DMS53 treated with DMSO at 0.1 percent for 48 hours (cell line): ENCODE measurements around the gene VAV3.
"Not testable (repeated sequence)": the region's sequence is repeated elsewhere in the genome, so short reads cannot be mapped to it uniquely, and the experiment has no call there.

Experiments
- DNase-seq: peaks from one replicate; lab custom pipeline; 2025; ENCODE audit not compliant: unreplicated experiment; lab: John Stamatoyannopoulos, UW

VAV3 gene

DNA sequence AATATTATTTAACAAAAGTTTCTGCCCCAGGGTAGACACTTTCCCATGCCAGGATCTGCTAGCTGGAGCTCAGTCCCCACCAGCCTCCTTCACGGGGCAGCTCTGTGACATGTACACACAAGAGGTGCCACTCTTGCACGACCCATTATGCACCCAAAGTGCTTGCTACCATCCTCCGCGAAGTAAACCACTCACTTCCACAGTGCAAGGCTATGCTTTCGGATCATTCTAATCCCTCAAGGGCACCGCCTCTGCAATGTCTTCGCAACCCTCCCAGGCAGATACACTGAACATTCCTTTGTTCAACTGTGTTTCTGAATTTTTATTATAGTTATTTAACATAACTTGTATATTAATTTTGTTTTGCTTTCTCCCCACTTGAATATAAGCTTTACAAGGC lies 303.8 kb downstream of the VAV3 start:
- no peak for DNase-seq

DNA sequence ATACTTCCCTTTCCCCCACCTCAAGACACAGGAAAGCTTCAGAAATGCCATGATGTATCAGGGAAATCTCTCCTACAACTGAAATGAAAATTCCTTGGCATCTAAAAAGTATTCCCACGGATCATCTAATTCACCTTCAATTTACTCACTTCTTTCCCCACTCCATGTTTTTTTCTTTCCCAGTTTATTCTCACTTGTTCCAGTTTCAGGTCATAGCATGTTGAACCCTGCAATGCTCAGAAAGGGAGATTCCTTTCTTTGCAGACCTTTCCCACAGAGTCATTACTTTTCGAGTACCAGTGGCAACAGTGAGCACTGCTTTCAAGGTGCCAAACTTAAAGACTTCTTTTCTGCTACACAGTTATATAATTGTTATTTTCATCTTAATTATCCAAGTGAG lies 305.0 kb downstream of the VAV3 start:
- no peak for DNase-seq

DNA sequence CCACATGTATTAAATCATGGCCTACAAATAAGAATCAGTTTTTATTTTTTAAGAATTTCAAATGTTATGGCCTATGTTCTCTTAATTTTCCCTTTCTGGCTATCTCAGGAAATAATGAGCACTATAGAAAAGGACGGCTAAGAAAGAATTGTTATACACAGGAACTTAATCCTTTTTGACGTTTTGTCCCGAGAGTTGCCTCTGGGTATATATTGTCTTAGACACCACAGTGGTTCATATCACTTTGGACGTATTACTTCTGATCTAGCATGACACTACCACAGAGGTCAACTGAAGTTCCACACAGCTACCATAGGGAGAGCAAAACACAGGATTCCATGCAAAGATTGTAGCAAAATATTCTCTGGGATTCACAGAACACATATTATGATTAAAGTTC lies 307.6 kb downstream of the VAV3 start:
- DNase-seq = no peak

DNA sequence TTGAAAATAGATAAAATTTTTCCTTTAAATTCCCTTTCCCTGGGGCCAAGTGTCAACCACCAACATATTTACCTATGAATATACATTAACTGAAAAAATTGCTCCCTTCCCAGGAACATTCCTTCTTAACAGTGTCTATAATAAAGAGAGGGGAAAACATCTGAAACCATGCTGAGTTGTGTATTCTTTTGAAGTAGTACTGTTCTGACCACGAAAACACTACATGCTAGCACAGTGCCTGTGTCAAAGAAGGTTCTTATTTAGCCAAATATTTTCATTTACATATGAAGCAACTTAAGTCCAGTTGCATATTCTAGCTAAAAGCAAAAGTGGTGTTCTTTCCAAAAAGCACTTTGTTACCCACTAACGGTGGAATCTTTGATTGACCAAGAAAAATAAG lies 311.2 kb downstream of the VAV3 start:
- DNase-seq = no peak

DNA sequence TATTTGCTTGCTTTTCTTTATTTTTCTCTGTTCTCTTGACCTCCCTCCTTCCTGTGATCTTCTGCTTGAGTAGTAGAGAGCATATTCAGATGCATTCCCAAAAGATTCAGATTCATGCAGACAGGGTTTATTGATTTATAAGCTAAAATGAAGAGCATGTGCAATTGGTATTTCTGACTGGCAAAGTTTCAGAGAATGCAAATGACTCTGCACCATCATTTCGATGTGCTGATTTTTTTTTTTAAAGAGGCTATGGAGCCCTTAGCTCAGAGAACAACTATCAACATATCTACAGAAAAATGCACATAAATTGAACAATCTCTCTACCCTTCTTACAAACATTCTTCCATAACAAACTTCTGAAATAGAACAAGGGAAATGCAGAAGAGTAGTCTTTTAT lies 312.0 kb downstream of the VAV3 start:
- DNase-seq = no peak

DNA sequence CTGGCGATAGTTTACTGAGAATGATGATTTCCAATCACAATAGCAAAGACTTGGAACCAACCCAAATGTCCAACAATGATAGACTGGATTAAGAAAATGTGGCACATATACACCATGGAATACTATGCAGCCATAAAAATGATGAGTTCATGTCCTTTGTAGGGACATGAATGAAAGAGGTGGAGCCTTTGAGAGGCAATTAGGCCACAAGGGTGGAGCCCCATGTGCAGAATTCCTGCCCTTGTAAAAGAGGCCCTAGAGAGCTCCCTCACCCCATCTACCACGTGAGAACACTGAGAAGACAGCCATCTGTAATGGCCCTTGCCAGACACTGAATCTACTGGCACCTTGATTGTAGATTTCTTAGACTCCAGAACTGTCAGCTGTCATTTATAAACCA lies 314.2 kb downstream of the VAV3 start:
- DNase-seq = not testable (repeated sequence)

DNA sequence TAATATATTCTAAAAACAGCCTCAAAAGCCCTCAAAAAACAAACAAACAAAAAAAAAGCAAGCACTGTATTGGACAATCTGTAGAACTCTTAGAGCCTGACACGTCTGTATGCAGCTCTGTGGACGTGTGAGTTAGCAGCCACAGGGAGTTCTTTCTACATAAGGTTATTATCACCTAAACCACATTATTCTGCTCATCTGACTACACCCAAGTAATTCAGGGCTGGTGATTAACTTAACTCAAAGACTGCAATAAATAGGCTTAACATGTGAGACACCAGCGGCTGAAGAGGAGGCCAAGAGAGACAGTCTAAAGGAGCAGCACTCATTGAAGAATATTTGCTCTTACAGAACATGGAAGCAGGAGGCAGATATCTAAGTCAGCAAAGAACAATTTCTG lies 316.0 kb downstream of the VAV3 start:
- no peak for DNase-seq

DNA sequence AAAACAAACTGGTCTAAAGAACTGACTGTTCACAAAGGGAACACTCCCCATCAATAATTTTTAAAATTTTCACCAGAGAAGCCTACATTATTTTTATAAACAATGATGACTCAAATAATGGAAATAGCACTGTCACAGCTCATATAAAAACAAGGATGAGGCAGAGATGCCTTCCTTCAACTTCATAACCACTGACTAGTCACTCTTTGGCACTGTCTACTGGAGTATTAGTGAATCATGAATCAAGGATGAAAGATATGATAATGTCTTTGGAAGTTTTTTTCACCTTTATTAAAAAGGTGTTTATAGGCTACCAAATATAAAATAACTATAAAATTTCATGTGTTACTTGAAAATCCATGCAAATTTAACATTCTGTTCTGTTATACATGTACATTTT lies 316.9 kb downstream of the VAV3 start:
- DNase-seq = no peak

DNA sequence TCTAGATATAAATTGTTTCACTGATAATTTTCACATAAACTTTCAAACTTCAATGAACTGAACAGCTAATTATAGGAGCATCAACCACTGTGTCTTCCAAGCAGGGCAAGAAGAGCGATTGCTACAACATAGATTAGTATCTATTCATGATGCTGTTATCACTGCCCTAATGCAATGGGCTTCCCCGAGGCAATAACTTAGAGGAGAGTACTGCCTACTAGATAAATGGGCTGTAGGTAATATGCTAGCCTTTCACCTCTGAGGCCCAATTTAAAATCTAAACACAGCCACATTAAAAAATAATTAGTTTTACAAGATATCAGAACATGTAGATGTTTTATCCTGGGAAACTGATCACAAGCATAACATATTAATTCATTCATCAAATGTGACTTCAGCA lies 318.0 kb downstream of the VAV3 start:
- no peak for DNase-seq

DNA sequence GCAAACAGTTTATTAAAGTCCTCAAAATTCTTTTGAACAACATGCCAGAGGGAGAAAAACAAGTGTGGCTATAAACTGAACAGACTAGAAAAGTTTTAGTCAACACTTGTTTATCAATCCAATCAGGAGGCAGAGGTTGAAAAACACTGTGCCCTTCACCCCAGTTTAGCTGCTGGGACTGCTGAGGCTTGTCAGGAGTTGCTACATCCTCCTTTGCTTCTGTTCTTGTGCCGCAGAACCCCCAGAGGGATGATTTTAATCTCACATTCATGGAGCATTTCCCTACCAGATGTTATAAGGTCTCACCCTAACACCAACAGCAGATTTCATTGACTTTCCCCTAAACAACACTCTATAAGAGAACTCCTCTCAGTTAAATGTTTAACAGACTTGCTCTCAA lies 321.2 kb downstream of the VAV3 start:
- no peak for DNase-seq

DNA sequence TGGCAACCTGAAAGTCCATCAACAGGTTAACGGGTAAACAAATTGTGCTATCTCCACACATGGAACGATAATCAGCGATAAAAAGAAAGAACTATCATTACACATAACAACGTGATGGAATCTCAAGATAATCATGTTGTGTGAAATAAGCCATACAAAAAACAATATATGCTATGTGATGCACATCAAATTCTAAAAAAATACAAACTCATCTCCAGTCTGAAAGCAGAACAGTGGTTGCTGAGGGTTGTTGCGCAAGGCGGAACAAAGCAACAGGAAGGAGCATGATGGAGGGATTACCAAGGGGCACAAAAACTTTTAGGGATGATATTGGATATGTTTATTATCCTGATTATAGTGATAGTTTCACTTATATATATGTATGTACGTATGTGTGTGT lies 324.8 kb downstream of the VAV3 start:
- DNase-seq = no peak

DNA sequence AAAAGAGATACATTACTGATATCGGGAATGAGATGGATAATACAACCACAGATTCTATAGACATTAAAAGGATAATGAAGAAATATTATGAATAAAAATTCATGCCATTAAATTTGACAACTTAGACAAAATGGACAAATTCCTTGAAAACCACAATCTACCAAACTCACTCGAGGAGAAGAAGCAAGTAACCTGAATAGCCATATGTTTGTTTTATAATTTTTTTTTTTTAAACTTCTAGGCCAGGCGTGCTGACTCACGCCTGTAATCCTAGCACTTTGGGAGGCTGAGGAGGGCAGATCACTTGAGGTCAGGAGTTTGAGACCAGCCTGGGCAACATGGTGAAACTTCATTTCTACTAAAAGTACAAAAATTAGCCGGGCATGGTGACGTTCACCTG lies 327.9 kb downstream of the VAV3 start:
- DNase-seq = no peak

DNA sequence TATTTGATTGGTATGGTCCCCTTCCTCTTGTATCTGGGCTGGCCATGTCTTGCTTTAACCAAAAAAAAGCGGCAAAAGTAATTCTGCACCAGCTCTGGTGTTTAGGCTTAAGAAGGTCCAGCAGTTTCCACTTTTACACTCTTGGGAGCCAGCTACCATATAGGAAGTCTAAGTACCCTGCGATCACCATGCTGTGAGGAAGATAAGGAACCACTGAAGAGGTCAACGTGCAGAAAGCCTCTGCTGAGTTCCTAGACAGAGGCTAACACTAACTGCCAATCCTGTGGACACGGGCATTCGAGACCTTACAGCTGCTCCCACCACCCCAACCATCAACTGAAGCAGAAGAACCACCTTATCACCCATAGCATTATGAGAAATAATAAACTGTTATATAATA lies 331.4 kb downstream of the VAV3 start:
- no peak for DNase-seq

DNA sequence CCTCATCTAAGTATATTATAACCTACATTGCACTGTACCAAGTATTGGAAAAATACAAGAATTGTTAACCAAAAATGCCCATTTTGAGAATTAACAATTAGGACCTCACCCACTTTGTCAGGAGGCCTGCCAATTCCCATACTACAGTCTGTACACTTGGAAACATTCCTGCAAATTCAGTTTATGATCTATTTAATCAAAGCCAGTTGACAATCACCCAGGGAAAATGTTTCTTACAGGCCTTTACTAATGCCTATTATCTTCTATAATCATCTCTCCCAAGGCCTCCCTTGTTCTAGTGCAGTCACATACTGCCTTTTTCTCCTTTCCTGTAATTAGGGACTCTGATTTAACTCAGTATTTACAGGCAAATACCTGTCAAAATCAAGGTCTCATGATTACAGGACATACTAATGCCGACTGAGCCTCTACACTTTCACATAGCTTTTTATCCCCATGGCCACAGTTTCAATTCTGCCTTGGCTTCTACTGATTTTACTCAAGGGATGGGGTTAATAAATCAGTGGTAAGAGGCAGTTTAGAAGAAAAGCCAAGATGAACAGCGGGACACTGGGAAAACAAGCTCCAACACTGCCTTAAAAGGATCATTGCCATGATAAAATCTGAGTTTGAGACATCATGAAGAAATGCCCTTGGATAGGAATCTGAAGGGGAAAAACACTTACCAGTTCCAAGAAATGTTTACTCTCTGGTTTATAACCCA lies 338.7 kb downstream of the VAV3 start:
- no peak for DNase-seq

DNA sequence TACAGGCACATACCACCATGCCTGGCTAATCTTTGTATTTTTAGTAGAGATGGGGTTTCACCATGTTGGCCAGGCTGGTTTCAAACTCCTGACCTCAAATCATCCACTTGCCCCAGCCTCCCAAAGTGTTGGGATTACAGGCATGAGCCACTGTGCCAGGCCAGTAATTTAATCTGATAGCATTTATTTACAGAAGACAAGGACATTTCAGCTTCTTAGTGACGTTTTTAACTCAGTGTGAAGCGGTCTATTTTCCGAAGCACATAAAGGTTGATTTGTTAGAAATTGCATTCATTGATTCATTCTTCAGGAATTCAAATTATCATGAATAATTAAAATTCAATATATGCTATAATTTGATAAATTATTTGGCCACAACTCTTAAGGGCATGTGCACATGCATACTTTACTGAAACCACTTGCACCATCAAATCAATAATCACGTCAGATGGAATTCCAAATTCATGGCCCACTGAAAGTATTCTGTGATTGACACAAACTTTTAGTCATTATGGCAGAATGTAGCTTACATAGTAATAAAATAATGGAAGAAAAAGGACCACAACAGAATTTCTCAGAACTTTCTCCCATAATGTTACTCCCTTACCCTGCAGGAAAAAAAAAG lies 339.5 kb downstream of the VAV3 start:
- no peak for DNase-seq

DNA sequence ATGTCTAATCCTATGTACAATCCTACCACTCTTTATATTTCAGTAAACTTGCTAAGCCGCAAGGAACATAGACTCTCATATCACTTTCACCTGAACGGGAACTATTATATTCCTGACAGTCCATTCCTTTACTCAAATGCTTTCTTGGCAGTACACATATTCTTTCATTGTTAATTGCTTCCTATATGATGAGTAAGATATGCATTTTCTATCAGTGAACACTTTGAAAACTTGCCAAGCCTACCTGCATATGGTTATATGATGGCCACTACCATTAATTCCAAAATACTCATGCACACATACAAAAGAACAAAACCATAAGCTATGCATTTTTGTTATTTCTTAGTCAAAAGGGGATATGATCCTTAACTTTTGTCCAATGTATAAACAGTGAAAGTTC lies 341.5 kb downstream of the VAV3 start:
- DNase-seq = no peak

DNA sequence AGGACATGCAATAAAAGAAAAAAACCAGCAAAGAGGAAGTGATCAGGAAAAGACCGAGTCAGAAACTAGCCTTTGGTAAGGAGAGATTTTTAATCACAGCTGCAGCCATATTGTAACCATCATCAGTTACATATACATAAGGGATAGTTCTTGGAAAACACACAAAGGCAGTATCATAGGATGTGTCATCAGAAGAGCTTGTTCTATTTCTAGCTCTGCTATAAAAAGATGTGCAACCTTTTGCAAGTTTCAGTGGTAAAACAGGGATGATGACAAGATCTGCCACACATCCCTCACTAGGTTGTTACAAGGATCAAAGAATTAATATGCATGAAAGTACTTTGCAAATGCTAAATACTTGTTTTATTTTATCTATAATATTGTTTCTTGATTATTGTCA lies 342.0 kb downstream of the VAV3 start:
- no peak for DNase-seq

DNA sequence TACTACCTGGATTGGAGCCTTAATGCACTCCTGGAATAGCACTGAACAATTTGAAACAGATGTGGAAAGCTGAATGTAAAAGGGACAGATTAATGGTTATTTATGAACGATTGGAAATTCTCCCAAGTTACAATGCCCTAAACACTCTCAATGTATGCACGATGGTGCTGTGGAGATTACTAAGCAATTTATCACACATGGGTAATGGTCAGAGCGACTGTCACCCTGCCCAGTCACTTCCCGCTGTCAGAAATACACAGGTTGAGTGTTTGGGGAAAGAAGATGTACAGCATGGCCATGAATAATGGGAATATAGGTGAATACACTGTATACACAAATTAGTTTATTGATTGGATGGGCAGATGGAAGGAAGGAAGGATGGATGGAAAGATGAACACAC lies 342.4 kb downstream of the VAV3 start:
- DNase-seq = no peak

DNA sequence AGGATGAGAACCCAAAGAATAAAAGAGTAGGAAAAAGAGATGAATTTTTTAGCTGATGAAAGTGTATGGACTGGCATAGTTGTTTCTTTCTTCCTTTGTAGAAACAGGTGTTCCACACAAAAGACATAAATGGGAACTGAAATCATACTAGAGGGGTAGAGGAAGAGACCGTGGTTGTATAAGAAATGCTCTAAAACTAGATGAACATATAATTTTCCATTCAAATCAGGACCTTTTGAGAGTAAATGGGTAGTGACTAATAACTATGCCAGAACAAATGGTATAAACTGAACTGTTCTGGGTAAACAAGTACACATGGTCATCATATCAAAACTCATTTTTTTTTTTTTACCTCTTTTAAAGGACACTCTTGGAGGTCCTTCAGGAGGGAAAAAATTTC lies 344.2 kb downstream of the VAV3 start:
- no peak for DNase-seq

DNA sequence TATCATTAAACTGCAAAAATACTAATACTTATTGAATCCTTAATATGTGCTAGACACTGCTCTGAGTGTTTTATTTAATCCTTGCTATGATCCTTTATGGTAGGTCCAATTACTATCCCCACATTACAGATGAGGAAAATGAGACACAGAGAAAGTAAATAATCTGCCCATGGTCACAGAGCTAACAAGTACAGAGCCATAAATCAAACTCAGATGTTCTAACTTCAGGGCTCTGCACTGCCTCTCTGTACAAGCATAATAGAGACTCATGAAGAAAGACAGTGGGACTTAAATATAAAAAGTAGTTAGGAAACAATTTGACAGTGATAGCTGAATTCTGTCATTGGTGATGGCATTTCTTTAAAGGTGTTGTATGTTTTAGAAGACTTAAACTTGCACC lies 346.4 kb downstream of the VAV3 start:
- no peak for DNase-seq

DNA sequence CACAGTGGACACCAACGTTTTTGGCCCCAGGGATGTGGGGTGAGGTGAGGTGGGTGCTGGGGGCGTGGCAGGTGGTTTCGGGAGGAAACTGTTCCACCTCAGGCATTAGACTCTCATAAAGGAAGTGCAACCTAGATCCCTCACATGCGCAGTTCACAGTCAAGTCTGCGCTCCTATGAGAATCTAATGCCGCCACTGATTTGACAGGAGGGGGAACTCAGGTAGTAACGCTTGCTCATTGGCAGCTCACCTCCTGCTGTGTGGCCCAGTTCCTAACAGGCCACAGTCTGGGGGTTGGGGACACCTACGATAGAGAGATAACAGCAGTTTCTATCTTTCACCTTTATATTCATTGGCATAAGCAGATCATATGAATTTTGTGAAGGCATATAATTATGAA lies 347.1 kb downstream of the VAV3 start:
- DNase-seq = no peak

DNA sequence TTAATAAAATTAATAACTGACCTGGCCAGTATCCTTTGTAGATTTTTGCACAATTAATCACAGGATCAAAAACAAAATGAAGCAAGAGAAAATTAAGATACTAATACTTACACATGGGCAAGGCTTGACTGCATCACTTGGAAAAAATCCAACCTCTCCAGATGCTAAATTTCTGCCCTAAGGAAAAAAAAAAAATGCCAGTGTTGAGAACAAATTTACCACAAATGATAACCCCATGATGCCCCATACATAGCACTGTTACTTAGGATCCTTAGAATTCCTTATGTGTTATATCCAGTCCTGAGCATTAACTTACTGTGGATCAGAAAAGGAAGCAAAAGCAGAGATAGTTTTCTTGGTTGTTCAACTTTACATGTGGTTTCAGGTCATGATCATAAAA lies 347.5 kb downstream of the VAV3 start:
- DNase-seq = no peak

DNA sequence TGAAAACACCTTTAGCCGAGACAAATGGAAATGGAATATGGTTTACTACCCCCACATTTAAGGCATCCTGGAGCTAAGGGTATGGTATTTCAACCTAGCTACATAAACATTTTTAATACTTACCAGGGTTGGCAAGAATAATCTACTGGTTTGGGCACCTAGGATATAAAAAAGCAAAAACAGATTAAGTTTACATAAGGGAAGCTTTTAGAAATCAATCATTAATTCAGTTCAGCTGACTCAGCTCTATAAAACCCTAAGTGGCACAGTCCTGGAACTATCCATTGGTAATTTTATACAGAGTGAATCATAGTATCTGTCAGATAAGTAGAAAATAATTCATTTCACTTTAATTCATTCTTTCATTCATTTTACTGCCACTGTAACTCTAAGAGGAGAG lies 355.2 kb downstream of the VAV3 start:
- no peak for DNase-seq
